GM12878 (cell line): ENCODE data around the gene WIPF2. TPM values are rescaled to one million over a fixed set of nuclear protein-coding genes. Genes with fewer than 3 reads are reported as not detected.

Experiments used
- ATAC-seq: fragments of 200-7000 bp; cut with Tn5 transposase; 3 replicates; pipeline ENCODE4 v1.9.1; 2020; ENCODE audit warnings: mild to moderate bottlenecking, moderate library complexity
- BruUV-seq: library from RNA; stranded (reverse); fragments of 400-500 nt; replicated peaks from 2 replicates; lab custom pipeline; 2021; lab: Mats Ljungman, UMichigan
- CTCF ChIA-PET: fragments of 300-600 bp; sonication (Branson Sonifier 250); formaldehyde crosslinking; extraction: SDS; loops from one replicate; lab custom pipeline; 2021; ENCODE audit warnings: inconsistent platforms; lab: Yijun Ruan, JAX
- POLR2A ChIA-PET: fragments of 350-600 bp; formaldehyde crosslinking; extraction: SDS; loops from one replicate; lab custom pipeline; 2021; ENCODE audit warnings: inconsistent platforms; lab: Charles Lee
- RAD21 ChIA-PET: fragments of 300-600 bp; sonication (Branson Sonifier 250); formaldehyde crosslinking; loops from one replicate; lab custom pipeline; 2023; ENCODE audit warnings: antibody characterized with exemption; ENCODE audit not compliant: unreplicated experiment; lab: Charles Lee
- SMC1A ChIA-PET: fragments of 300-600 bp; sonication (Branson Sonifier 250); formaldehyde crosslinking; loops from one replicate; lab custom pipeline; 2023; ENCODE audit not compliant: unreplicated experiment, uncharacterized antibody; lab: Charles Lee
- DNase-seq: peaks from one replicate; pipeline ENCODE4 v3.0.0-alpha.2; 2011; ENCODE audit warnings: low read depth, low spot score
- FAIRE-seq: peaks from 3 replicates; lab custom pipeline; 2011; peaks lifted over from hg19 to GRCh38; lab: Jason Lieb, UNC
- H2AFZ ChIP-seq: 2 replicates; pipeline ENCODE4 v1.6.0; 2011; ENCODE audit warnings: low read depth, low read length, control low read depth; ENCODE audit not compliant: control insufficient read depth
- H3K27ac ChIP-seq: 2 replicates; pipeline ENCODE4 v1.5.1; 2011; ENCODE audit warnings: control low read depth; ENCODE audit not compliant: control insufficient read depth, insufficient read depth
- H3K27me3 ChIP-seq, 2 experiments: replicated peaks in 1 of 2; 2 replicates each; pipeline versions ENCODE4 v1.6.0 to v1.6.1; 2011; ENCODE audit warnings: low read length in 1 of 2; ENCODE audit not compliant: control insufficient read depth in 2 of 2, insufficient read depth in 2 of 2
- H3K36me3 ChIP-seq, 2 experiments: 2 replicates each; pipeline ENCODE4 v1.5.1; 2011; ENCODE audit warnings: low read length in 1 of 2; ENCODE audit not compliant: control insufficient read depth in 2 of 2, insufficient read depth in 2 of 2
- H3K4me1 ChIP-seq: 2 replicates; pipeline ENCODE4 v1.6.1; 2011; ENCODE audit warnings: mild to moderate bottlenecking, low read length, moderate library complexity, mixed read lengths; ENCODE audit not compliant: control insufficient read depth, insufficient read depth
- H3K4me2 ChIP-seq: 2 replicates; pipeline ENCODE4 v1.6.0; 2011; ENCODE audit warnings: control low read depth; ENCODE audit not compliant: control insufficient read depth, insufficient read depth
- H3K4me3 ChIP-seq: fragments of 200-600 bp; sonication (generic); 2 replicates; pipeline ENCODE4 v1.5.1; 2016
- H3K79me2 ChIP-seq: 2 replicates; pipeline ENCODE4 v1.6.0; 2011; ENCODE audit warnings: low read length; ENCODE audit not compliant: control insufficient read depth, insufficient read depth
- H3K9ac ChIP-seq: 2 replicates; pipeline ENCODE4 v1.8.0; 2011; ENCODE audit warnings: low read length, control low read depth, mixed read lengths; ENCODE audit not compliant: control insufficient read depth, insufficient read depth
- H3K9me3 ChIP-seq: replicated peaks from 3 replicates; pipeline ENCODE4 v1.5.1; 2011; ENCODE audit warnings: mild to moderate bottlenecking, low read length; ENCODE audit not compliant: control insufficient read depth, insufficient read depth
- H4K20me1 ChIP-seq: 2 replicates; pipeline ENCODE4 v1.6.0; 2011; ENCODE audit not compliant: control insufficient read depth, insufficient read depth
- ATF2 ChIP-seq: IDR thresholded peaks from 2 replicates; pipeline ENCODE4 v1.6.1; 2012; ENCODE audit warnings: low read length, inconsistent platforms
- BACH1 ChIP-seq: fragments of 450-650 bp; IDR thresholded peaks from 2 replicates; pipeline ENCODE4 v1.6.1; 2017; ENCODE audit warnings: mild to moderate bottlenecking, borderline replicate concordance
- CBFB ChIP-seq: IDR thresholded peaks from 2 replicates; pipeline ENCODE4 v1.6.1; 2016; ENCODE audit warnings: antibody characterized with exemption, low read depth
- CBX3 ChIP-seq: fragments of 200-600 bp; sonication (generic); IDR thresholded peaks from 2 replicates; pipeline ENCODE4 v1.6.1; 2016; ENCODE audit warnings: low read depth, borderline replicate concordance
- CEBPB ChIP-seq, 2 experiments: fragments of 150-350 bp in 1 of 2; IDR thresholded peaks; 2 replicates each; pipeline ENCODE4 v1.6.1; 2012 to 2014; ENCODE audit warnings: low read depth in 2 of 2, low read length in 2 of 2, borderline replicate concordance in 1 of 2, inconsistent platforms in 1 of 2
- CREB1 ChIP-seq: IDR thresholded peaks from 2 replicates; pipeline ENCODE4 v1.6.1; 2012; ENCODE audit warnings: low read depth, mild to moderate bottlenecking, inconsistent platforms
- CREM ChIP-seq: IDR thresholded peaks from 2 replicates; pipeline ENCODE4 v1.6.1; 2014; ENCODE audit warnings: antibody characterized with exemption, low read depth
- FOXM1 ChIP-seq: IDR thresholded peaks from 2 replicates; pipeline ENCODE4 v1.6.1; 2012; ENCODE audit warnings: low read depth, mild to moderate bottlenecking, inconsistent platforms, low read length, moderate library complexity
- GABPA ChIP-seq: IDR thresholded peaks from 2 replicates; pipeline ENCODE4 v1.6.1; 2014; ENCODE audit warnings: antibody characterized with exemption, low read depth, mild to moderate bottlenecking, inconsistent platforms
- HDAC2 ChIP-seq: fragments of 200-600 bp; sonication (generic); IDR thresholded peaks from 2 replicates; pipeline ENCODE4 v1.6.1; 2017
- HDGF ChIP-seq: fragments of 450-650 bp; IDR thresholded peaks from 2 replicates; pipeline ENCODE4 v1.6.1; 2016; ENCODE audit warnings: antibody characterized with exemption
- KAT2A ChIP-seq: conservative IDR thresholded peaks from 2 replicates; pipeline ENCODE4 v1.6.1; 2011; ENCODE audit warnings: low read depth, low read length; ENCODE audit not compliant: control insufficient read depth
- MAX ChIP-seq: IDR thresholded peaks from 2 replicates; pipeline ENCODE4 v1.6.1; 2012; ENCODE audit warnings: low read depth, low read length, improper control_type of control experiment
- MYB ChIP-seq: fragments of 150-350 bp; IDR thresholded peaks from 2 replicates; pipeline ENCODE4 v1.6.1; 2014; ENCODE audit warnings: mild to moderate bottlenecking, low read depth, low read length, borderline replicate concordance
- POU2F2 ChIP-seq: IDR thresholded peaks from 3 replicates; pipeline ENCODE4 v1.6.1; 2011; ENCODE audit warnings: low read depth, mild to moderate bottlenecking, low read length, borderline replicate concordance
- TBL1XR1 ChIP-seq: IDR thresholded peaks from 2 replicates; pipeline ENCODE4 v1.6.1; 2012; ENCODE audit warnings: low read depth, low read length, improper control_type of control experiment
- TCF12 ChIP-seq: IDR thresholded peaks from 2 replicates; pipeline ENCODE4 v1.6.1; 2011; ENCODE audit warnings: low read depth, mild to moderate bottlenecking, low read length
- TCF3 ChIP-seq: IDR thresholded peaks from 2 replicates; pipeline ENCODE4 v1.6.1; 2012; ENCODE audit warnings: low read depth, mild to moderate bottlenecking, low read length, borderline replicate concordance; ENCODE audit not compliant: insufficient read depth
- ZNF24 ChIP-seq: fragments of 450-650 bp; IDR thresholded peaks from 2 replicates; pipeline ENCODE4 v1.6.1; 2017; ENCODE audit warnings: antibody characterized with exemption, mild to moderate bottlenecking
- ZNF622 ChIP-seq: fragments of 450-650 bp; IDR thresholded peaks from 2 replicates; pipeline ENCODE4 v1.6.1; 2017; ENCODE audit warnings: mild to moderate bottlenecking, inconsistent platforms
- WGBS: methylation state at CpG from one replicate; pipeline ENCODE4 v1.1.6; 2016; ENCODE audit warnings: low lambda C conversion rate; ENCODE audit not compliant: insufficient replicate concordance, insufficient coverage; ENCODE audit errors: missing lambda C conversion rate; 5-methylcytosine and 5-hydroxymethylcytosine counted together
- in situ Hi-C: fragments of 300-500 bp; cut with MboI; formaldehyde crosslinking; loops from 9 replicates; pipeline ENCODE4 v1.14.3; 2018; ENCODE audit warnings: mixed read lengths
- intact Hi-C: fragments of 100-400 bp; cut with micrococcal nuclease; formaldehyde crosslinking; loops from one replicate; pipeline ENCODE4 v1.14.2; 2022; ENCODE audit not compliant: unreplicated experiment
- polyA plus RNA-seq, 11 experiments: library from polyadenylated mRNA; depleted of rRNA in 4 of 11; unstranded in 6 of 11; stranded (reverse) in 5 of 11; fragments of >200 nt; fragmentation: Nextera tagmentation in 4 of 11; fragmentation: Illumina TruSeq in 1 of 11; extraction: Ambion mirVana in 4 of 11; extraction: Trizol in 1 of 11; gene quantifications; 1 replicate in 1 of 11; 2 replicates in 10 of 11; pipeline versions ENCODE4 v1.2.1 to v1.2.3, GENCODE V29; 2011 to 2016; ENCODE audit warnings: inconsistent platforms in 2 of 11, missing spikeins in 2 of 11, low read depth in 1 of 11
- total RNA-seq, 4 experiments: library from RNA; depleted of rRNA in 3 of 4; stranded (reverse); fragments of >200 nt in 3 of 4; fragmentation: Illumina TruSeq in 1 of 4; extraction: Trizol in 1 of 4; gene quantifications; 2 replicates each; pipeline versions ENCODE4 v1.2.1 to v1.2.3, GENCODE V29; 2013 to 2021

Gene WIPF2
- total and polyA plus RNA-seq, 10 of the 15 experiments (the other 5 are each of a cell fraction or from before 2014, with no cell fraction given): 4.2 to 20.8 (median 7.1) TPM

DNA sequence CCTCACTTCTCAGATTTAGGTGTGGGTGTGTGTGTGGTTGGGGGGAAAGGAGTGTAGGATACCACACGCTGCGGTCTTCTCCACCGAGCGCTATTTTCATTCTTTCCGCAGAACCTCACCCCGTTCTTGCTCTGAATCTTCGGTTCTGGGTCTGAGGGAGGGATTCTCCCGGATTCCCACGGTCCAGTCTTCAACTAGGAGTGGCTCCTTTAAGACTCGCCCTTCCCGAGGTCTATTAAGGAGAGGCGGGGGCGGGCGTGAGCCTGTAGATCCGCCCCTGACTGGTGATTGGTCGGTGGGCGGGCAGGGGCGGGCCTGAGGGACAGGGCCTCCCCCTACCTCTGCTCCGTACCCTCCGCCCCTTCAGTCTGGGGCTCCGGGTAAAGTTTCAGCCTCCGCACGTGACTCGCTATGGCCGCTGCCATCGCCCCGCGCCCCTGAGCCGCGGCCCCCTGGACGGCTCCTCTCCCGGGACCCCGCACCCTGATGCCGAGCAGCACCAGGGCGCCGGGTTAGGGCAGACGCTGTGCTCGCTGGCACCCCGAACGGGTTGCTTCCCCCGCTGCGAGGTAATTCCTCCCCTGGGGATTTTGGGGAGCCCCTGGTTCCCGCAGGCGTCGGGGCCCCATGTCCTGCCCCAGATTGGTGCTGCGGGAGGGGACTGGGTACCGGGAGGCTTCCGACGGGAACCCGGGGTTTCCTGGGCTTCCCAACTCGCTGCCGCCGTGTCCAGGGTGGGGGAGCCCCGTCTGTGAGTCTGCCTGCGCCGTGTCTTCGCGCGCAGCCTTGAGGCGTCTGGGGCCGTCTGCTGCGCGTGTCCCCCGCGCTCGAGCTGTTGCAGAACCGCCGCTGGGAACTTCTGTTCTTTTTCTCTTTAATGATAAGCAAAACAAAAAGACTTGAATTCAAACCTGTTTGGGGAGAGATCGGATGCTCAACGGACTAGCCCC is 99.1 kb downstream of the WIPF2 start:
- H3K36me3 ChIP-seq: no peaks in the 10 kb centered on the region
- peak; percentile 90 for FAIRE-seq
- H4K20me1 ChIP-seq: no peaks in the 10 kb centered on the region
- POLR2A ChIA-PET: interaction anchor here (0.7 to 2.6 kb wide), 11 partner anchors 8 to 215 kb away, joined by 3 to 18 read pairs (median 3); partner anchors contain the start of genes CDC6 and RARA
- DNase-seq: peak; percentile 79
- ATAC-seq: peak; percentile 83
- RAD21 ChIA-PET: interaction anchor here (0.7 to 12.6 kb wide), 8 partner anchors 8 to 44 kb away, joined by 3 to 156 read pairs (median 5); partner anchors contain the start of genes CDC6 and RARA
- H3K79me2 ChIP-seq: peaks cover 53% of the 10 kb centered on the region
- BruUV-seq: no TSS peak
- intact Hi-C loops: loop anchor here (10.0 kb wide), 1 partner anchor 97 kb away; the partner anchor contains the start of gene TOP2A
- peak overlapping the region; percentile 91 for H3K9ac ChIP-seq
- in situ Hi-C loops: no loop called here
- SMC1A ChIA-PET: interaction anchor here (0.8 to 11.2 kb wide), 7 partner anchors 8 to 37 kb away, joined by 3 to 172 read pairs (median 5); partner anchors contain the start of gene RARA
- H3K4me2 ChIP-seq: peak overlapping the region; percentile 100
- H3K4me3 ChIP-seq: peak overlapping the region; percentile 91
- peaks cover 44% of the 10 kb centered on the region for H3K4me1 ChIP-seq
- WGBS: 1% methylated on average over 69 of the region's 70 CpGs
- peak overlapping the region; percentile 96 for H3K27ac ChIP-seq
- CTCF ChIA-PET: interaction anchor here (0.7 to 8.4 kb wide), 18 partner anchors 8 to 213 kb away, joined by 3 to 90 read pairs (median 4); partner anchors contain the start of genes CDC6, RARA and TOP2A
- H2AFZ ChIP-seq: peak overlapping the region; percentile 85
- H3K9me3 ChIP-seq: no peaks in the 10 kb centered on the region
- H3K27me3 ChIP-seq: no peaks in the 10 kb centered on the region
- TF ChIP-seq ZNF24 (no peak), CREM (no peak), MAX (peak; percentile 83), ZNF622 (no peak), TCF12 (no peak), TBL1XR1 (0 out of 2 replicates have a peak, but pooled peaks have one; percentile 17), CBX3 (no peak), MYB (no peak), GABPA (no peak), KAT2A (no peak), FOXM1 (no peak), CEBPB (IDR thresholded peaks at IDR 0.05; ENCODE audit: borderline replicate concordance in 1 of 2, low read depth in 2 of 2, low read length in 2 of 2) (no peak), CBFB (peak; percentile 34; the same call in 1 of the 2 replicates), HDAC2 (no peak), TCF3 (no peak), BACH1 (peak; percentile 72; the same call in 1 of the 2 replicates), CREB1 (no peak), HDGF (peak; percentile 56; the same call in 1 of the 2 replicates), ATF2 (no peak), POU2F2 (peak; percentile 3; the same call in 1 of the 3 replicates)
